Right lobe of liver (tissue), 4 donors: ENCODE results near the gene HGFAC.

ENCODE experiments used
- CTCF ChIP-seq, 4 donors: fragments of 200-600 bp in 3 of 4; fragments of 450-650 bp in 1 of 4; IDR thresholded peaks; one replicate each; pipeline versions ENCODE4 v1.5.1 to v1.8.0; 2016 to 2022; ENCODE audit warnings: antibody characterized with exemption in 4 of 4, mild to moderate bottlenecking in 2 of 4
- POLR2A ChIP-seq: fragments of 450-650 bp; IDR thresholded peaks from one replicate; pipeline ENCODE4 v1.6.1; 2017; ENCODE audit warnings: antibody characterized with exemption, mild to moderate bottlenecking
- donor health status: DM: no; HTN: no; CAD: no.
- donor health status: DM: no; HTN: no; CAD: no.
- donor health status: DM: no; HTN: yes; CAD: no.

- TF ChIP-seq CTCF (IDR thresholded peaks at IDR 0.05): no peak
- TF ChIP-seq POLR2A: no peak
Observed at GRCh38 chr4:3427134-3427476, 14.7 kb upstream of the HGFAC start.
